ENCODE data around the gene TBC1D22A. TPM values are rescaled to one million over a fixed set of nuclear protein-coding genes. Genes with fewer than 3 reads are reported as not detected.
A peak's percentile ranks its signal among the peaks of the same experiment; 100 is the strongest.

Gene TBC1D22A
- total RNA-seq, 1 donor from 2014 or later, result 10.6 TPM

DNA sequence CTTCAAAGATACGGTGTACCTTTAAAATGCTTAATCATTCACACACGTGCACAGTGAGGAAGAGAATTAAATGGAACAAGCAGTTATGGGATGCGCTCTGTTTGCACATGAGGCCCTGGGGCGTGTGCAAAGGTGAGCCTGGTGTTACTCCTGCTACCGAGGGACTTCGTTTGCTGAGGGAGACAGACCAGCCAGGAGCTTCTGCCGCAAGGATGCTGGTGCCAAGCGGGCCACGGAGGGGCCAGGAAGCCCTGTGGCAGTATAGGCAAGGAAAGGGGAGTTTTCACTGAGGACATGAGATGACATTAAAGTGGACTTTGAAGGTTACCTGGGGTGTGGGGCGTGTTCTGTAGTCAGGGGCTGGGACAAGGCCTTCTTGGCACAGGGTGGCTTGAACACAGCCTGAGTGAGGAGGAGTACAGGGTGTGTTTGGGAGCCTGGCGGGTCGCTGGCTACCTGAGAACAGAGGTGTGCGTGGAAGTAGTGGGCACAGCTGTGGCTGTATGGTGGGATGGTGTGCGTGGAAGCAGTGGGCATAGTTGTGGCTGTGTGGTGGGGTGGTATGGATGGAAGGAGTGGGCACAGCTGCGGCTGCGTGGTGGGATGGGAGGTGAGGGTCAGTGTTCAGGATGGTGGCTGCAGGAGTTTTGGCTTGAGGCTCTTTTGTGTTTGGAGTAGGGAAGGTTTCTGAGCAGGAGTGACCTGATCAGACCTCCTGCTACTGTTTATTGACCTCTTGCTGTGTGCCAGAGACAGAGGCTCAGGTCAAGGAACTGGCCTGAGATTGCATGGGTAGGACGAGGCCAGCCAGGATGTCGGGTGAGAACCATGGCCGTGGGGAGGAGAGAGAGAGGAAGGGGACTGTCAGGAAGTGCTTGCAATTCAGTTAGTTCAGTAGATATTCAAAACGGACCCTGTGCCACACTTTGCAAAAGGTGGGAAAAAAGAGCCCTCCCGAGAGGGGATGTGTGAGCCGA is 13.7 kb downstream of the TBC1D22A start:
- no peak for TF ChIP-seq EZH2phosphoT487 (IDR thresholded peaks at IDR 0.05)
- no peak for TF ChIP-seq EZH2 (IDR thresholded peaks at IDR 0.05)
- TF ChIP-seq CTCF (IDR thresholded peaks at IDR 0.05), result no peak
- peaks cover 68% of the 10 kb centered on the region for H3K79me2 ChIP-seq (ENCODE audit: low read depth)
- H3K9ac ChIP-seq, result no peak overlapping the region
- peaks cover 3% of the 10 kb centered on the region for H3F3A ChIP-seq (ENCODE audit: low read depth)
- no peak for DNase-seq (ENCODE audit: low spot score)
- H4K20me1 ChIP-seq (ENCODE audit: low read depth), result peaks cover 20% of the 10 kb centered on the region
- H3K9me3 ChIP-seq (ENCODE audit: low read depth), result no peaks in the 10 kb centered on the region
- Mint-ChIP-seq H3K36me3 (no peaks in the 10 kb centered on the region), H3K4me1 (peaks cover 26% of the 10 kb centered on the region), H3K27me3 (ENCODE audit: insufficient read depth, low read depth) (peaks cover 6% of the 10 kb centered on the region), H3K4me3 (no peak overlapping the region), H3K9me3 (no peaks in the 10 kb centered on the region), H3K27ac (peak overlapping the region; percentile 40)
- no peak overlapping the region for H3K27ac ChIP-seq
- H3K4me1 ChIP-seq, result no peaks in the 10 kb centered on the region
- H3K36me3 ChIP-seq, result no peaks in the 10 kb centered on the region
- H3K4me2 ChIP-seq, result no peak overlapping the region
- H3K4me3 ChIP-seq, result no peak overlapping the region
- H2AFZ ChIP-seq (replicated peaks), result no peak overlapping the region
- no peaks in the 10 kb centered on the region for H3K27me3 ChIP-seq

DNA sequence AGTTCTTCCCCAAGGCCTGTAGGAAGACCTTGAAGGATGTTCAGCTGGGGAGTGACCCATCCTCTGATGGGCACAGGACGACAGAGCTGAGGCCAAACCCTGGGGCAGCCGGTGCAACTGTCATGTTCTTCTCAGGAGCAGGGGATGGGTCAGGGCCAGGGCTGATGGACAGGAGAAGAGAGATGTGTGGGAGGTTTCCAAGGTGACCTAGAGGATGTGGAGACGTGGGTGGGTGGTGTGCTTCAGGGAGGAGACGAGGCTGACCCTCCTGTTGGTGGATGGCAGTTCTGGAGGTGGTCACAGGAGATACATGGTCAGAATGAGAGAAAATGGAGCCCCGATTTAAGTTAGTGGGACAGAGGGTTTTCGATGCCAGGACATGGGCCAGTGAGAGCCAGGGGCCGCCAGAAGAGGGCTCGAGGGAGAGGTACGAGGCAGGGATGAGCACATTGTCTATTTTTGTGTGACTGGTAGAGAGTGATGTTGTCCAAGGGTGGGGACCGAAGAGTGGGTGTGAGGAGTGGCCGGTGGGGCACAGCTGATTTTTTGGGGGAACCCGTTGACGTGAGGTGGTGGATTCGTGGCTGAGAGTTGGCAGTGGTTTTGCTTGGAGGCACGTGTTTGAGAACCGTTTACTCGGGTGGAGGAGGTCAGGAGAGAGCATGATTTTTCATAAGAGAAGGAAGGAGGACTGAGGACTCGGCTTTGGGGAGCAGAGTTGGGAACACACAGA is 14.6 kb downstream of the TBC1D22A start:
- DNase-seq (ENCODE audit: low spot score), result no peak
- Histone ChIP-seq H3F3A (ENCODE audit: low read depth) (no peaks in the 10 kb centered on the region), H3K27me3 (no peaks in the 10 kb centered on the region), H3K79me2 (ENCODE audit: low read depth) (peaks cover 70% of the 10 kb centered on the region), H3K36me3 (no peaks in the 10 kb centered on the region), H3K4me3 (no peak overlapping the region), H3K9me3 (ENCODE audit: low read depth) (no peaks in the 10 kb centered on the region), H3K9ac (no peak overlapping the region), H4K20me1 (ENCODE audit: low read depth) (peaks cover 20% of the 10 kb centered on the region), H3K27ac (no peak overlapping the region), H3K4me2 (no peak overlapping the region), H2AFZ (replicated peaks) (no peak overlapping the region), H3K4me1 (no peaks in the 10 kb centered on the region)
- Mint-ChIP-seq H3K4me3 (no peak overlapping the region), H3K36me3 (no peaks in the 10 kb centered on the region), H3K4me1 (peaks cover 26% of the 10 kb centered on the region), H3K27me3 (ENCODE audit: insufficient read depth, low read depth) (peaks cover 6% of the 10 kb centered on the region), H3K9me3 (no peaks in the 10 kb centered on the region), H3K27ac (peak overlapping the region; percentile 7)
- TF ChIP-seq EZH2phosphoT487 (IDR thresholded peaks at IDR 0.05), result no peak
- no peak for TF ChIP-seq EZH2 (IDR thresholded peaks at IDR 0.05)
- TF ChIP-seq CTCF (IDR thresholded peaks at IDR 0.05), result no peak

DNA sequence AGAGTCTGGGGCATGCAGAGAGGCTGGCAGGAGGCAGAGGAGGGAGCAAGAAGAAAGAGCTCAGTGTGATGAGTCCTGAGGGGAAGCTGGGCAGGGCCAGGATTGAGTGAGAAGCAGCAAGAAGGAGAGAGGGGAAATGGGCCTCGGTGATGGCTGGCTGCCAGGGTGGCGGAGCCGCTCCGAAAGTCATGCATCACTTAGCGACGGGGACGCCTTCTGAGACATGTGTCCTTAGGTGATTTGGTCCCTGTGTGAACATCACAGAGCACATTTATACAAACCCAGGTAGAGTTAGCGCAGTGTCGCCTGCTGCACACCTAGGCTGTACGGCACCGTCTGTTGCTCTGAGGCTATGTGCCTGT is 15.1 kb downstream of the TBC1D22A start:
- H3K4me1 Mint-ChIP-seq, result peaks cover 26% of the 10 kb centered on the region
- Histone ChIP-seq H3K4me2 (no peak overlapping the region), H3K79me2 (ENCODE audit: low read depth) (peaks cover 74% of the 10 kb centered on the region), H2AFZ (replicated peaks) (no peak overlapping the region), H3K4me3 (no peak overlapping the region), H3K27ac (no peak overlapping the region), H3K9me3 (ENCODE audit: low read depth) (no peaks in the 10 kb centered on the region), H3K4me1 (no peaks in the 10 kb centered on the region), H3K36me3 (no peaks in the 10 kb centered on the region), H4K20me1 (ENCODE audit: low read depth) (peaks cover 20% of the 10 kb centered on the region), H3K9ac (no peak overlapping the region), H3F3A (ENCODE audit: low read depth) (no peaks in the 10 kb centered on the region), H3K27me3 (no peaks in the 10 kb centered on the region)
- H3K27ac Mint-ChIP-seq, result no peak overlapping the region
- TF ChIP-seq EZH2 (IDR thresholded peaks at IDR 0.05) (no peak), EZH2phosphoT487 (IDR thresholded peaks at IDR 0.05) (no peak), CTCF (IDR thresholded peaks at IDR 0.05) (no peak)
- peaks cover 6% of the 10 kb centered on the region for H3K27me3 Mint-ChIP-seq (ENCODE audit: insufficient read depth, low read depth)
- no peaks in the 10 kb centered on the region for H3K9me3 Mint-ChIP-seq
- no peaks in the 10 kb centered on the region for H3K36me3 Mint-ChIP-seq
- H3K4me3 Mint-ChIP-seq, result no peak overlapping the region
- no peak for DNase-seq (ENCODE audit: low spot score)

Measured in neural progenitor cell (in vitro differentiated cells).